Stimulated activated CD8-positive, alpha-beta memory T cell treated with anti-CD3 and anti-CD28 coated beads, Interleukin-2, amount 100 ng/mL, for 48 hours (primary cell): ENCODE results near the gene PA2G4.
"Not testable (repeated sequence)": the region's sequence is repeated elsewhere in the genome, so short reads cannot be mapped to it uniquely, and the experiment has no call there.

Source experiments
- DNase-seq, 2 donors: peaks; one replicate each; pipeline ENCODE4 v3.0.0-alpha.2; 2020; ENCODE audit warnings: low read depth in 2 of 2

PA2G4 gene

DNA sequence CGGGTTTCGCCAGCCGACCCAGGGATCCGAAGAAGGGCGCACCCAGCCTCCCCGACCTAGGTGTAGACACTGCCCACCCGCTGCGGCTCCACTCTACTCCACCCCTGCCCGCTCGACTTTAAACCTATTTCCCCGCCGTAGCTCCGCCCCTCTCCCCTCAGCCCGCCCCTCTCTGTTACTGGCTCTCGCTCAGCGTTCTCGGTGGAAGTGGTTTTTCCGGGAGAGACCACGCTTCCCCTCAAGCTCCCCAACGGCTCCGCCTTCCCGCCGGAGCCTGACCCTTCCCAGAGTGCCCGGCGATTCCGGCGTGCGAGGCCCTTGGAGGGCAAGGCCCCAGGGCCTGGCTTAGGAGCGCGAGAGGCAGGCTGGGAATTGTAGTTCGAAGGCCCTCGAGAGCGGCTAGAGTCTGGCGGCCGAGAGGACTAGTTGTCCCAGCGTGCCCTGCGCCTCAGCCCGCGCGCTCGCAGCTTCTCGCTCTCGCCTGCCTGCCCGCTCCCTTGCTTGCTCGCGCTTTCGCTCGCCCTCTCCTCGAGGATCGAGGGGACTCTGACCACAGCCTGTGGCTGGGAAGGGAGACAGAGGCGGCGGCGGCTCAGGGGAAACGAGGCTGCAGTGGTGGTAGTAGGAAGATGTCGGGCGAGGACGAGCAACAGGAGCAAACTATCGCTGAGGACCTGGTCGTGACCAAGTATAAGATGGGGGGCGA is at the start of gene PA2G4:
Gene PA2G4, plus strand, starts transcription at position 451 of the 706 bp plus-strand sequence. Its CDS starts 179 bp downstream, at position 630.
- DNase-seq: peak; percentile 96 to 98

GRCh38 chr12:56059964-56060363 is 44.4 kb upstream of the PA2G4 start:
- DNase-seq: not testable (repeated sequence)

DNA sequence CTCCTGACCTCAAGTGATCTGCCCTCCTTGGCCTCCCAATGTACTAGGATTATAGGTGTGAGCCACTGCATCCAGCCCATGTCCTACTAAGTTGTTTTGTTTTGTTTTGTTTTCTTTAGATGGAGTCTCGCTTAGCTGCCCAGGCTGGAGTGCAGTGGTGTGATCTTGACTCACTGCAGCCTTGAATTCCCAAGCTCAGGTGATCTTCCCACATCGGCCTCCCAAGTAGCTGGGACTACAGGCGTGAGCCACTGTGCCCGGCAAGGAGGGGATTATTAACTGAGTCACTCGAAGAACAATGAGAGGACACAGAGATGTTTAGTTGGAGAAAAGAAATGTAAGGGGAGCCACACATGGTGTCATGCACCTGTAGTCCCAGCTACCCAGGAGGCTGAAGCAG is 42.4 kb upstream of the PA2G4 start:
- DNase-seq: no peak

DNA sequence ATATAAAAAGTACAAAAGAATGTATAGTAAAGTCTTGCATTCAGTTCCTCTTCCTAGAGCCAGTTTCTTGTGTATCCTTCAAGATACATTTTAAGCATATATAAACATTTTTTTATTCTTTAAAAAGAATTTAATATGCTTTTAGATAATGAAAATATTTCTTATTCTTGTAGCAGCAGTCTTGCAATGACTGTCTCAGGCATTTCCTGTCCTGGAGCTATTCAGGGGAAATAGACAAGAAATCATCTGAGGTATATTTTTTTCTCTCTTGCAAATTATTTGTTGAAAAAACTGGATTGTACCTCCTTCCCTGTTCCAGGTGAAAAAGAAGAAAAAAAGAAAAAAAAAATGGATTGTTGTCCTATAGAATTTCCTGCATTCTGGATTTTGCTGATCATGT is 41.4 kb upstream of the PA2G4 start:
- DNase-seq: no peak

- DNase-seq: no peak
Measured at GRCh38 chr12:56071648-56072047, 32.7 kb upstream of the PA2G4 start.

DNA sequence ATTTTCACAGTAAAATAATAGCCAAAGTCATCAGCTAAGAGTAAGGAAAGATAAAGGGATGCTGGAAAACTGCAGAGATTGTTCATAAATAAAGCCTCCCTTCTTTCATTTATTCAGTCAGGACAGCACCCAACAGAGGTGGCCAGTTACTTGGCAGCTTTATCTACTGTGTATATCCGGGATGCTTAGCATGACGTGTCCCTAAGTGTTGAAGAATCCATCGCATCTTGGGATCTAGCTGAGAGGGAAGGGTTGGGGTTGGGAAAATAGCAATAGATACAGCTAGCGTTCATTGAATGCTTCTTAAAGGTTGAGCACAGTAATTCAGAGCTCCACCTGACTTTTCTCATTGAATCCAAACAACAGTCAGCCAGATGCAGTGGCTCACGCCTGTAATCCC is 30.0 kb upstream of the PA2G4 start:
- no peak for DNase-seq

DNA sequence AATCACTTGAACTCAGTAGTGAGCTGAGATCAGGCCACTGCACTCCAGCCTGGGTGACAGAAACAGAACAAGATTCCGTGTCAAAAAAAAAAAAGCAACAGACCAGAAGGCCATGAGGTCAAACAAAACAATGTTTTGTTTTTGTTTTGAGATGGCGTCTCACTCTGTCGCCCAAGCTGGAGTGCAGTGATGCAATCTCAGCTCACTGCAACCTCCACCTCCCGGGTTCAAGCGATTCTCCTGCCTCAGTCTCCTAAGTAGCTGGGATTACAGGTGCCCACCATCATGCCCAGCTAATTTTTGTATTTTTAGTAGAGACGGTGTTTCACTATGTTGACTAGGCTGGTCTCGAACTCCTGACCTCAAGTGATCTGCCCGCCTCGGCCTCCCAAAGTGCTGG is 26.4 kb upstream of the PA2G4 start:
- DNase-seq: not testable (repeated sequence)

- no peak for DNase-seq
Measured at GRCh38 chr12:56078427-56078826, 25.9 kb upstream of the PA2G4 start.

DNA sequence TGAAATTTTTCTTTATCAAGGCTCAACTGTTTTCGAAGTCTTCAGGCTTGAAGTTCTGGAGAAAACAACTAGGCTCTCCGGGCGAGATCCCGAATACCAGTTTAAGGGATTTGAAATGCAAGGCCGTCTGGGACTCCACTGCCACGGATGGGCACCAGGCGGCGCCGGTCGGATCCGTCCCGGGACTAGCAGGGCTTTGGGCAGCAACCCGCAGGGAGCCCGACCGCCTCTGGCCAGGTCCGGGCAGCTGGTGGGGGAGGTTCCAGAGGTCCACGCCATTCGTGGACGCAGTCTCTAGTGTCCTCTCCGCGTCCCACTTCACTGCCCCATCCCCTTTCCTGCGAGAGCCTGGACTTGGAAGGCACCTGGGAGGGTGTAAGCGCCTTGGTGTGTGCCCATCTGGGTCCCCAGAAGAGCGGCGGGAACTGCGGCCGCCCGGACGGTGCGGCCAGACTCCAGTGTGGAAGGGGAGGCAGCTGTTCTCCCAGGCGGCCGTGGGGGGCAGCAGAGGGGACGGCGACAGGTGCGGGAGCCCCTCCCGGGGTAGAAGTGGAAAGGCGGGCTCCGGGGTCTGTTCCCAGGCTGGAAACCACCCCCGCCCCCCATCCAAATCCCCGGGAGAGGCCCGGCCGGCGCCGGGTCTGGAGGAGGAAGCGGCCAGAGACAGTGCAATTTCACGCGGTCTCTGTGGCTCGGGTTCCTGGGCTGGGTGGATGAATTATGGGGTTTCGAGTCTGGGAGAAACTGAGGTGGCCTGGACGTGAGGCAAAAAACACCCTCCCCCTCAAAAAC is 25.2 kb upstream of the PA2G4 start:
- DNase-seq: peak; percentile 36 to 46

GRCh38 chr12:56079723-56080555 is 24.4 kb upstream of the PA2G4 start, which contains the start of gene ERBB3:
TSS of gene ERBB3 (plus strand) at chr12:56080165. CDS start at chr12:56080301, 136 bp downstream.
- peak; percentile 49 to 52 for DNase-seq

DNA sequence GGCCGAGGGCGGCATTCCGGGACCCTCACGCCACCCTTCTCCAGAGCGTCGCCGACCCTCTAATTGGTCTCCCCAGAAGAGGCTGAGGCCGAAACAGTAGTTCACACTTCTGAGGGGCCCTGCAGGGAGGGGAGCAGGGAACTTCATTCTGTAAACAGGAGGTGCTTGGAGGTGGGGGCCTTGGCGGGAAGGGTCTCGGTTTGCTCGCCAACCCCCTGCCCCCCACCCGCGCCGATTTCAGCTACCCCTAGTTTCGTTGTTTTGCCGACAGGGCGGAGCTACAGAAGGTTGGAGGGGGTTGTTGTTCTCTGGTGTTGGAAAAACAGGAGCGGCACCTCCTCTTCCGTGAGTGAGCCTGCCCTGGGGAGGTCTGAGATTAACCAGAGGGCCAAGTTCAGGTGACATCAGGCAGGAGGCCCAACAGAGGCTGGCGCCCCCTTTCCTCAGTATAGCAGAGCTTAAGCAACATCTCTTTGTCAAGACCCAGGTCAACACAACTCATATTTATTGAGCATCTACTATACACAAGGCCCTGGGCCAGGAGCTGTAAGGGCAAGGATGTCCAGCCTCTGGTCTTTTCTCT is 23.7 kb upstream of the PA2G4 start:
- no peak for DNase-seq

GRCh38 chr12:56081393-56082347 is 22.7 kb upstream of the PA2G4 start:
- no peak for DNase-seq

DNA sequence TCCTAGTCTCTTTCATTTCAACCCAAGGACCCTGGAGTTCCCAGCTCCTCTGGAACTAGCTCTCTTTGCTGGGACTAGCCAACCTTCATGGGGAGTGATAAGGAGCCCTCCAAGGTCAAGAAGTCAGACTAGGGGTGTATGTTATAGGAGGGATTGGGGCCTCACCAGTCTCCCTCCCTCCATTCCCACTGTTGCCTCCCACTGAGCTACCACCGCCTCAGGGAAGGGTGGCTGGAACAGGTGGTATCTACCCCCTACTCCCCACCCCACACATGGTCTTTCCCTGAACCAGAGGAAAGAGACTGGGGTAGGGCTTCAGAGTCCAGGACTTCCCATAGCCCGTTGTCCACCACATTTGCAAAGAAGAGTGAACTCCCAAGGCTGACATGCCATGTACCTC is 22.0 kb upstream of the PA2G4 start:
- no peak for DNase-seq

GRCh38 chr12:56082967-56083366 is 21.4 kb upstream of the PA2G4 start:
- DNase-seq: no peak

GRCh38 chr12:56084958-56085543 is 19.3 kb upstream of the PA2G4 start:
- DNase-seq: peak in 1 of 2 donors; percentile 23

DNA sequence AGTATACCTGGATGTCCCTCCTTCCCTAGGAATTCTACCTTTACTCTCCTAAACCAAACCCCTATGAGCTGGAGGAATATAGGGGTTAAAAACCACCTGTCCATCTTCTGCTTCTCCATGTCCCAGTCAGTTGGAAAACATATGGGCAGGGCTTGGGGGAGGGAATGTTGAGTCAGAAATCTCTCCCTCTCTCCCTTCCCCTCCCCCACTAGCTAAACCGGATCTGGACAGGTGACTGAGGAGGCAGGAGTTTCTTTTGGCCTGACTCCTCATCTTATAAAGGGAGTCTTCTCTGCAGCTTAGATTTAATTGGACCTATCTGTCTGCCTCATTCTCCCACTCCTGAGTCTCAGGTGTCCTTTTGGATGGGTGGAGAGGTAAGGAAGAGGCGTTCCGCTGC is 18.3 kb upstream of the PA2G4 start:
- no peak for DNase-seq

DNA sequence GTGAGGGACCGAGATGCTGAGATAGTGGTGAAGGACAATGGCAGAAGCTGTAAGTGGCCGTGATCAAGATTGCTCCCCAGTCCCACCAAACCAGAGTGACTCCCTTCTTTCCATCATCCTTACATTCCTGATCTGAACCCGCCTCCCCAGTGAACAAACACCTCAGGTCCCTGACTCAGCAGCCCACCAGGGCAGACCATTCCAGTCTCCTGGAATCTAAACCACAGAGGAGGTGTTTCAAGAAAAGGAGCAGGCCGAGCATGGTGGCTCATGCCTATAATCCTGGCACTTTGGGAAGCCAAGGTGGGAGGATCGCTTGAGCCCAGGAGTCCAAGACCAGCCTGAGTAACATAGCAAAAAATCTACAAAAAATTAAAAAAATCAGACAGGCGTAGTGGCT is 17.8 kb upstream of the PA2G4 start:
- DNase-seq: no peak

DNA sequence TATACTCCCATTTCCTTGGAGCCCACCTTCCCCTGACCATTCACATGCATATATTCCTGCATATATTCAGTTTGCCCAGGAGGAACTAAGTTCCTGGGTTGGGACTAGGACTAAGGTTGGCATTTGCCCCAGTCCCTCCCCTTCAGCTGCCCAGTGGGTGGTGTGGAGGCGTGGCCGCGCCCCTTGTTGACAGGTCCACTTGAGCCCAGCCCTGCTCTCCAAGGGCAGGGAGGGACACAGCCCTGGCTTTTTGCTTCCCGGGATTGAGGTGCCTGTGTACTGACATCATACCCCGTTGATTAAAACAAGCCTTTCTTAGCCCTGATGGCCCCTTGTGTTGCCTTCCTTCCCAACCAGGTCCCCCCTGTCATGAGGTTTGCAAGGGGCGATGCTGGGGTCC is 17.1 kb upstream of the PA2G4 start:
- no peak for DNase-seq

DNA sequence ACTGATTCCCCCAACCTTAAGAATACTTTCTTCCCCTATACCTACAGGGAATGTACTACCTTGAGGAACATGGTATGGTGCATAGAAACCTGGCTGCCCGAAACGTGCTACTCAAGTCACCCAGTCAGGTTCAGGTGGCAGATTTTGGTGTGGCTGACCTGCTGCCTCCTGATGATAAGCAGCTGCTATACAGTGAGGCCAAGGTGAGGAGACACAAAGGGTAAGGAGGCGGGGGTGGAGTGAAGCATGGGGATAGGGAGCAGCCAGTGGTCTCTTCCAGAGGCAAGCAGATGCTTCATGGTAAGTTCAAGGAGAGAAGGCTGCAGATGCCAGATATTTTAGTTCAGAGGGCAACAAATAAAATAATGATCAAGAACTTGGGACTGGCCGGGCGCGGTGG is 6.6 kb upstream of the PA2G4 start:
- no peak for DNase-seq

GRCh38 chr12:56098592-56098991 is 5.8 kb upstream of the PA2G4 start:
- no peak for DNase-seq
